ENCODE data around the gene HIC1. TPM values are rescaled to one million over a fixed set of nuclear protein-coding genes. Genes with fewer than 3 reads are reported as not detected.

HIC1 gene

Small RNA genes within 50 kb of the gene (small RNA-seq; reads per million reads assigned to genes)
- gene AC090617.6 (ENCODE audit: insufficient read depth), result not detected
- not detected for gene AC090617.9 (ENCODE audit: insufficient read depth)
- gene MIR132 (ENCODE audit: insufficient read depth), result 29.2 reads per million, percentile 93 among the genes with 10 or more reads in this experiment
- 15.0 reads per million, percentile 89 among the genes with 10 or more reads in this experiment for gene MIR212 (ENCODE audit: insufficient read depth)
- gene OVCA2 (ENCODE audit: insufficient read depth), result not detected

Data from mesendoderm (in vitro differentiated cells).